GM18526 (cell line): ENCODE data around the gene DYRK1B.

Experiments used
- POLR2A ChIP-seq: IDR thresholded peaks from 3 replicates; pipeline ENCODE4 v1.6.1; 2011; ENCODE audit not compliant: insufficient read length; ENCODE audit errors: extremely low read depth

Gene DYRK1B

GRCh38 chr19:39832341-39833083 lies 1.4 kb downstream of the DYRK1B start:
- no peak for TF ChIP-seq POLR2A

- TF ChIP-seq POLR2A = no peak
Observed at GRCh38 chr19:39831679-39832078, 2.3 kb downstream of the DYRK1B start.

- no peak for TF ChIP-seq POLR2A
Observed at GRCh38 chr19:39830847-39831246, 3.1 kb downstream of the DYRK1B start.

- no peak for TF ChIP-seq POLR2A
Observed at GRCh38 chr19:39830406-39830805, 3.6 kb downstream of the DYRK1B start.

GRCh38 chr19:39829702-39830275 lies 4.2 kb downstream of the DYRK1B start:
- TF ChIP-seq POLR2A = no peak

GRCh38 chr19:39828654-39829032 lies 5.3 kb downstream of the DYRK1B start:
- no peak for TF ChIP-seq POLR2A

- no peak for TF ChIP-seq POLR2A
Observed at GRCh38 chr19:39828015-39828653, 5.8 kb downstream of the DYRK1B start.

GRCh38 chr19:39827216-39827615 lies 6.7 kb downstream of the DYRK1B start:
- no peak for TF ChIP-seq POLR2A

- no peak for TF ChIP-seq POLR2A
Observed at GRCh38 chr19:39826311-39826945, 7.5 kb downstream of the DYRK1B start.

- TF ChIP-seq POLR2A = no peak
Observed at GRCh38 chr19:39825531-39826076, 8.4 kb downstream of the DYRK1B start.

- no peak for TF ChIP-seq POLR2A
Observed at GRCh38 chr19:39825093-39825463, 8.9 kb downstream of the DYRK1B start.

- peak; percentile 43 for TF ChIP-seq POLR2A
Observed at GRCh38 chr19:39824143-39825092, 9.5 kb downstream of the DYRK1B start.

GRCh38 chr19:39823686-39824085 lies 10.3 kb downstream of the DYRK1B start:
- no peak for TF ChIP-seq POLR2A

- TF ChIP-seq POLR2A = no peak
Observed at GRCh38 chr19:39820696-39821095, 13.3 kb downstream of the DYRK1B start.

- TF ChIP-seq POLR2A = no peak
Observed at GRCh38 chr19:39819786-39820185, 14.2 kb downstream of the DYRK1B start.

- TF ChIP-seq POLR2A = no peak
Observed at GRCh38 chr19:39818626-39819097, 15.3 kb downstream of the DYRK1B start.
